IPS DF 19.7 (cell line): ENCODE results near the gene DOCK10.

Experiments
- DNase-seq: peaks from one replicate; pipeline ENCODE4 v3.0.0-alpha.2; 2013; ENCODE audit warnings: low read depth, low spot score

The DOCK10 gene

DNA sequence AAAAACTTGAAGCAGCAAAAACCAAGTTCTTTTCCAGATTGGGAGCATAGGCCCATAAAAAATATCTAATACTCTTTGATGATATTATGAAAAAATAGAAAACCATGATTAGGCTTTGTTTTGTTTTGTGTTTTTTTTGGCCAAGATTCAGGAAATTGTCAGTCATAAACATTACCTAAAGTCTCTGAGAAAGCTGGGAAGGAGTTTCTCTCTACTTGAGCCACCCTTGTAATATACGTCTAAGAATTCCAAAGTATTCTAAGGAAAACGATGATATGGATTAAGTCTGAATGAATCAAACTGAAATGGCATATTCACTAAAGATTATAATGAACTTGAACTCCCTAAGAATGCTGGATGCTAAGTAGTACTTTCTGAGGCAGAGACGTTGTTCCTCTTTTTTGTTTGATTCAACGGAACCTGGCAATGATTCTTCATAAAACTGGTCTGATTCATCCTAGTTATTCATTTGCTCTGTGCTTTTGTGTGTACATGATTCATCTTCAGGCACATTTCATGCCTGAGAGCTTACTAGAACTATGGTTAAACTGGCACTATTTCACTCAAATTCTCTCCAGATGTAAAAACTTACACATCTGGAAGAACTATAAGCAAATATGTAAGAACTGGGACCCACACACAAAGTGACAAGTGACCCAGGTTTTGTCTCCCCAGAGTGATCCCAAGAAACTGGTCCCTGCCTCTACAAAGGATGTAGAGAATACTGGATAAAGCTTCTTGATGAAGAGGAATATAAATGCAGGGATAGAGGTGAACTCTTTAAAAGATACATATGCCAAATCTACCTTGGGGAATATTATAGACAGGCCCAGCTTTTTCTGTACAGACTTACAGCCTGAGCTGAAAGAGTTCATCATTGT is 159.7 kb downstream of the DOCK10 start:
- no peak for DNase-seq

DNA sequence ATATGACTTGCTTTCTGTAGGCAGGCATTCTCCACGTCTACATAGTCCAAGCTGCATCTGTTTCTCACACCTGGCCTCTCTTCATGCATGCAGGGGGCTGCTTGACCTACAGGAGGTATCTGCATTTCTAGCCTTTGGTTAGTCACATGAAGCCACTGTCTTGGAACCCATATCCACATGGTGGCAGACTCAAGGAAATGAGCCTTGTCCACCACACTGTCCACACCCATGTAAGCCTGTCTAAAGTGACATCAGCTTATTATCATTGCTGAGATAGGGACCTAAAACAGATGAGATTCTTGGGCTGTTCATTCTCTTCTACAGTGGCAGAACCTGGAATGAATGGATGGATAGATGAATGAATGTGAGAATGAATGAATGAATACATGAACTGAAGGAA is 160.4 kb downstream of the DOCK10 start:
- DNase-seq: no peak

DNA sequence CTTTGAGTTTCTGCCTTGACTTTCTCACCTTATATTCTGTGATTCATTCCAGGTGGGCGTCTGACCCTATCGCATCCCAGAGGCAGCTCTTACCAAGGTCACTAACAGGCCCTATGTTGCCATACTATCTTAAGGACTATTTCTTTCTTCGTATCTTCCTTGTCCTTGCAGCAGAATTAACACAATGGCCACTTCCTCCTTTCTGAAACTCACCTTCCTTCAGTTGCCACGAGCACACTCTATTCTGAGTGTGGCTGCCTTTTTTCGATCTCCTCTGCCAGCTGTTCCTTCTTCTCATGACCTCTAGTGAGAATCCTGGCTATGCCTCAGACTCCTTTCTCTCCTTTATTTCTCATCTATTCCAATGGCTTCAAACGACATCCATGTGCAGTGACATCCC is 165.7 kb downstream of the DOCK10 start:
- no peak for DNase-seq

DNA sequence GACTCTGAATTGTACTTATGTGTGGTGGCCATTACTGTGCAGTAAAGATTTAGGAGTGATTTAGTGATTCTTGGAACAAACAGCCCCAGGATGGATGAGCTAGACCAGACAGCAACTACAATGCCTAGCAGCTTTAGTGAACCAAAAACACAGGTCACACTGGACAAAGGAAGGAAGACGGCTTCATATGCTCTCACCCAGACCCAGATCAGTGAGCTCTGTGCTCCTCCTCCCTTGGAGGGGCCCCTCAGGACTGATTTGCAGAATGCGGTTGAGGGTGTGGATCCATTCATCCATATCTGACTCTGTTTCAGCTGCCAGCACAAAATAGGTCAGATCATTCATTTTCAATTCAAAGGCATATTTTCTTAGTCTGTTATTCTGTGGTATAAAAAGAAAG is 166.4 kb downstream of the DOCK10 start:
- DNase-seq: no peak

DNA sequence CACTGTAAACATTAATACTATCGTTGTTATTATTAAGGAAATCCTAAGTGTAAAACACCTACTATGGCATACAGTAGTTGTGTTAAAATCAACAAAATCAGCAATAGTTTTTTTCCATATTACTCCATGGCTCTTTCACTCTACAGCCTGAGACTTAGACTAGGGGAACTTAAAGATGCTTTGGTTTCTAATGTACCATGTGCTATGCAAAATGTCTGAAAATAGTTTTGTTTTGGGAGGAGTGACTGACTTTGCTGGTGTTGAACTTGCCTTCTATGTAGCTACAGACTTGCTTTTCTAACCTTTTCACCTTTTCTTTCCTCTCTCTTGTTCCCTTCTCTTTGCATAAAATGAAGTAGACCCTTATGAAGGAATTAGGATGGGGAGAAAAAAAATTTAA is 167.1 kb downstream of the DOCK10 start:
- DNase-seq: no peak

DNA sequence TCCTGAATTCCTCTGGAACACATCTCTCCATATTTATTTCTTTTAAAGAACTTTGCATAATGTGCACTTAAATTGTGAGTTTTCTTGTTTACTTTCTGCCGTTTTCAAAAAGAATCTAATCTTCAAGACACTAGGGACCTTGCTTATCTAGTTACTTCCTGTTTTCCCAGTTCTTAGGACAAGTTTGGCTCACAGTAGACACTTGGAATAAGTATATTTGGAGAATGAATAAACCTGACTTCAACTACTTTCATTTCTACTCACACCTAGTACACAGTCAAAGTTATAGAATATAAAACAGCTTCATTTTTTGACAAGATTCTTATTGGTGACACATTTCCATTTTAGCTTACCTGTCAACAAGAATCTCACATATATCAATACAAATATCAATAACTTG is 170.5 kb downstream of the DOCK10 start:
- no peak for DNase-seq

DNA sequence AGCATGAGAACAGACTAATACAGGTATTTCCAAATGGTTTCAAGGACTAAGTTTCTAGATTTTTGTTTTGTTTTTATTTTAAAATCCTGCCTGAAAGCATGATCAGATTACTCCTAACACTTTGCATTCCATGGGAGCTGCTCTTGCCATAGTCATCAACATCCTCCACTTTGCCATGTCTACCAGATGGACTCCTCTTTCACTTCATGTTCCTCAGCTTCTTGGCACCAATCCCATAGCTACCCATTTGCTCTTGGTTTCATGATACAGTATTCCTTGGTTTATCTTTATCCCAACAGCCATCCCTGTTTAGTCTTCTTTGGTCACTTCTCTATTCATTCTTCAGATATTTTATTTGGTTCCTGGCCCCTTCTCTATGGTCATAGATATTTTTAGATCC is 171.9 kb downstream of the DOCK10 start:
- DNase-seq: no peak

DNA sequence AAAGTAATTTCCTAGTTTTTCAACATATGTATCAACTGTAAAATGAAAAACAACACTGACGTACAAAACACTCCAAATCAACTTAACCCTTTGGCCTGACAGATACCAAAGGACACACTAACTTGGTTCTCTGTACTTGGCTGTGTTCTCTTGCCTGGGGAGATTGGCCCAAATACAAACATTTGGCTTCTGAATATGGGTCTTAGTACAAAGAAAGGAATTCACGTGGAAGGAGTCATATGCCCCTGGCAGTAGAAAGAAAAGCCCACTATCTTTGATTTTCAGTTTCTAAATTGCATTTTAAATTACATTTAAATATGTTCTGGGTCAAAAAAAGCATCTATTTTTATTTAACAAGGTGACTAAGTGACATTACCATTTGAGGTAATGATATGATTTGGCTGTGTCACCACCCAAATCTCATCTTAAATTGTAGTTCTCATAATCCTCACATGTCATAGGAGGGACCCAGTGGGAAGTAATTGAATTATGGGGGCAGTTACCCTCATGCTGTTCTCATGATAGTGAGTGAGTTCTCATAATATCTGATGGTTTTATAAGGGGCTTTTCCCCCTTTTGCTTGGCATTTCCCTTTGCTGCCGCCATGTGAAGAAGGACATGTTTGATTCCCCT is 172.6 kb downstream of the DOCK10 start:
- no peak for DNase-seq

DNA sequence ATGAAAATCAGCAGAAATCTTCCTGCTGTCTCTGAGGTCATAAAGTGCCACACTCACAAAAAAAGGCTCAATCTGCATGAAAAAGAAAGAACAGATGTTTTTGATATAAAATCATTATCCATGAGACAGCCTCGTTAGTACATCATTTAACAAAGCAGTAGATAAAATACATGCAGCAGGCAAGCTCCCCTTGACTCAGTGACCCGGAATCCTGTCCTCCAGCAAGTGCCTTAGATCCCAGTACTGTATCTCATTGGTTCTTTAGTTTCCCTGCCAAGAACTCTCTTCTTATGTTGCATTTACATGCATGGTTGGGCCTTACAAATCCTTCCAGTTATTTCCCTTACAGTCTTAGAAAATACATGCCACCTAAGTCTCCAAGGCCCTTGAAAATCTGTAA is 177.3 kb downstream of the DOCK10 start:
- DNase-seq: no peak

DNA sequence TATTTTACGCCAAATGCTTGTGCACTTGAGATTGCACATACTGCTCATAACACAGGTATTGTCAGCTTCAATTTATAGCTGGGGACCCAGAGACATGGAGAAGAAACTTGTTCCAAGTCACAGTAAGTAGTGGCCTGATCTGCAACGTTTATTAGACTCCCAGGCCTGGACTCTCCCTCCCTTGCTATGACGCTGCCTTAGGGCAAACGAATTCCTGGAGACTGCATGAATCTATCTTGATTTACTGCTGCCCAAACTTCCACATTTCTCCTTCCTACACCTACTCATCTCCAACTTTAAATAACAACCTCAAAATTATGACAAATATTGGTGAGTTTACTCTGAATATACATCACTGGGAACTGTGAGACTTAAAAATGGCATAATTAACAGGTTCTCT is 181.0 kb downstream of the DOCK10 start:
- no peak for DNase-seq

DNA sequence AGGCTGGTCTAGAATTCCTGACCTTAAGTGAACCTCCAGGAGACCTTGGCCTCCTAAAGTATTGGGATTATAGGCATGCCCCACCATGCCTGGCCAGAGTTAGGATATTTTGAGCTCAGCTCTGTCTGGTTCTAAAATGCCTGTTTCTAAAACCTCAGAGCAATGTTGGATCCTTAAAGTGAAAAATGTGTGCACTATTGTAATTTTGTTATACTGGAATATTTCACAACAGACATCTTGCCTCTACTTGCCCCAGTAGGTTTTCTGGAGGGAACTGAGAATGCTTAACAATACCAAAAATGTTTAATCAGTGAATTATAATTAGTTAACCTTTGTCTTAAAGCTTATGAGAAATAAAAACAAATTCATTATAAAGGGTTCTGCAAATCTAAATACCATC is 181.5 kb downstream of the DOCK10 start:
- DNase-seq: no peak

DNA sequence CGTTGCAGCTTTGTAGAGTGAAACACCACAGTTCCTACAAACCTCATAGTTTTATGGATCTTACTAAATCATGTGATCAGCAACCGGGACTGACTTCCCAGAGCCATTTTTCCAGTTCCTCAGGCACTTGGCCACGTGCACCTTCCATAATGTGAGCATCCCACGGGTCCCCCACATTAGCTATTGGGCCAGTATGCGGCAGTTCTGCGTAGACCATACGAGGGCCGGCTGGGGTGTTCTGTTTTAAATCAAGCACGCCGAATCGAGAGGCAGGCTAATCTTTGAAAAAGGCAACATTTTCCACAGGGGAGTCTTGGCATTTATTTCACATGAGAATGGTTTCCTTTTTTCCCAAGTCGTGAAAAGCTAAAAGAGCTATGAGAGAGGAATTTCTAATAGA is 190.5 kb downstream of the DOCK10 start:
- DNase-seq: no peak

DNA sequence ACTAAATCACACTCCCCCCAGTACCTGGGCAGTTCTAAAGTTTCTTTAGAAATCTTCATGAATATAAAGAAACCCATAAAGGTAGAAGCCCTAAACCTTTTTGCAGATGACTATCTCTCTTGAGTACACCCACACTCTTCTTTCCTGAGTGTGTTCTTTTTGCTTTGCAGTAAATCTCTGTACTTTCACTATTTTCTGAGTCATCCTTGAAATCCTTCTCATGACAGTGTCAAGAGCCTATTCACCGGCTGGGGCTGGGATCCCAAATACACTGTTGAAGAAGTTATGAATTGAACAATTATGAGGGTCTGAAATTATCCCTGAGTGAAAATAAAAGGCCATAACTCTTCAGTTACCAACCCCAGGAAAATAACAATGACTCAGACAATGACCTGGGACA is 192.2 kb downstream of the DOCK10 start:
- no peak for DNase-seq

DNA sequence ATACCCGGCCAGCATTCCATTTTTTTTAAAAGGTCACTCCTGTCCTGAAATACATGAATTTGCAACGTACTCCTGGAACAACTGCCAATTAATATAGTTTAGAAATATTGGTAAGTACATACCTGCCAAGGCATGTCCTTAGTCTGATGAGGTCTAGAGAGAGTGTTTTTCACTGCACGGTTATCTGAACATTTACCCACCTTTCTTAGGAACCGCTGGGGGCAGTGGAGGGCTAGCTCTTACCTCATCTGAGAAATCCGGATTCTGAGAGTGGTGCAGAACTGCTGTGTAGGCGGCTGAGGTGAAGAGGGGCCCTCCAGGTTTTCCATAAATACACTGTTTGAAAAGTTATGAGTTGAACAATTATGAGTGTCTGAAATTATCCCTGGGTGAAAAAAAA is 193.0 kb downstream of the DOCK10 start:
- no peak for DNase-seq

DNA sequence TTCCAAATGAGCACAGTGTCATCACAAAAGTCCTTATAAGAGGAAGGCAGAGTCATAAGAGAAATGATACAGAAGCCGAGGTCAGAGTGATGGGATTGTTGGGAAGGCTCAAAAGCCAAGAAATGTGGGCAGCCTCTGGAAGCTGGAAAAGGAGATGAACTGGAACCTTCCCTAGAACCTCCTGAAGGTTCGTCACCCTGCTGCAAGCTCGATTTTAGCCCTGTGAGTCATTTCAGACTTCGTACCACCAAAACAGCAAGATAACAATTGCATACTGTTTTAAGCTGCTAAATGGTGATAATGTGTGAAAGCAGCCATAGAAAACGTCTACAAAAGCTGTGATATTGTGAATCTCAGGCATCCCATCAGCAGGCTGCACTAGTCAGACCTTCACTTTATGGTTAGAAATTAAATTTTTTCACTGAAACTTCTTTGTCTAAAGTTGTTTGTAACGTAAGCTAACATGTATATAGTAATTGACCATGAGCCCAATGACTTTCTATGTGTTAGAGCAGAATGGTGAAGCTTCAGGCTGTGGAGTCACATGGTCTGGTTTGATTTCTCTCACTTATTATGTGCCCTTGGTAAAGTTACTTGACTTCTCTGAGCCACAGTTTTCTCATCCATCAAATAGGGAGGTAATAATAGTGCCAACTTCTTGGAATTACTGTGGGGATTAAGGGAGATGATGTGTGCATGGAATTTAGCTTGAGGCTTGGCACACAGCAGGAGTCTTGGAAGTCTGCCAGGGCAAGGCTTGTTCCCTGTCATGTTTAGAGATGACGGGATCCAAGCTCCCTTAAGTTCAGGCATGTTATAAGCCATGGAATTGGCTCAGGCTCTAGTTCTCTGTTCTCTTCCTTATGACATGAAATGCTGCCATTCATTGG is 194.1 kb downstream of the DOCK10 start:
- no peak for DNase-seq

DNA sequence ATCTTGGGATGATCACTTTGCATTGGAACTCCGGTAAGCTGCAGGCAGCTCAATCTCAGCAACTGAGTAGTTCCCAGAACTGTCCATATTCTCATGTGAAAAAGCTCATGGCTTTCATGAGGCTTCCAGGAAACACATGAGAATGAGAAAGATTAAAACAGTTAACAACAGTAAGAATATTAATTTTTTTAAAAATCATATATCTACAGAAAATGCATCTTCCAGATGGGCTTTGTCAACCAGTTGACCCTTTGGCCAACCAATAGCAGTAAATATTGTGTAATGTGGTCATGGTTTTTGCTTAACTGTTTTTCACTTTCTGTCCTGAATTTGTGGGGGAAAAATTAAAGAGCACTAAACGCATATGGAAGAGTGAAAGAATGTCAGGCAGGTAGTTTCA is 194.9 kb downstream of the DOCK10 start:
- no peak for DNase-seq

DNA sequence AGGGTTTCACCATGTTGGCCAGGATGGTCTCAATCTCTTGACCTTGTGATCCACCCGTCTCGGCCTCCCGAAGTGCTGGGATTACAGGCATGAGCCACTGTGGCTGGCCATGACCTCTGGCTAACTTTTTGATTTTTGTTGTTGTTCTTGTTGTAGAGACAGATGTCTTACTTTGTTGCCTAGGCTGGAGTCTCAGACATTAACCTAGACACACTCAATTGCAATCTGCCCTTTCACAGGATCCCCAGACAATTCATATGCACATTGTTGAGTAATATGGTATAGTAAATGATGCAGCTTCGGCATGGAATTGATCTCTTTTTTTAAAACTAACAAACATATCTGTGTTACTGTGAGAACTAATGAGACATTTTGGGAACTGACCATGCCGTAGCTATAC is 195.6 kb downstream of the DOCK10 start:
- DNase-seq: no peak

DNA sequence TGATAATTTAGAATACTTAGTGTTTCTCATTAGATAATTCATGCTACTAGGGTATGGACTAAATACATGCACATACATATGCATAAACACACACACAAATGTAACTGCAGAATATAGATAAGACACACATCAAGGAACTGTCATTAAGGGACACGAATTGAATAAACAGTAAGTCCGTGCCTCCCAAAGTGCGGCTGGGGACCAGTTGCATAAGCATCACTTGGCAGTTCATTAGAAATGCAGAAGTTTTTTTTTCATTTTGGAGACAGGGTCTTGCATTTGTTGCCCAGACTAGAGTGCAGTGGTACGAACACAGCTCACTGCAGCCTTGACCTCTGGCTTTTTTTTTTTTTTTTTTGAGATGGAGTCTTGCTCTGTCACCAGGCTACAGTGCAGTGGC is 196.1 kb downstream of the DOCK10 start:
- no peak for DNase-seq

DNA sequence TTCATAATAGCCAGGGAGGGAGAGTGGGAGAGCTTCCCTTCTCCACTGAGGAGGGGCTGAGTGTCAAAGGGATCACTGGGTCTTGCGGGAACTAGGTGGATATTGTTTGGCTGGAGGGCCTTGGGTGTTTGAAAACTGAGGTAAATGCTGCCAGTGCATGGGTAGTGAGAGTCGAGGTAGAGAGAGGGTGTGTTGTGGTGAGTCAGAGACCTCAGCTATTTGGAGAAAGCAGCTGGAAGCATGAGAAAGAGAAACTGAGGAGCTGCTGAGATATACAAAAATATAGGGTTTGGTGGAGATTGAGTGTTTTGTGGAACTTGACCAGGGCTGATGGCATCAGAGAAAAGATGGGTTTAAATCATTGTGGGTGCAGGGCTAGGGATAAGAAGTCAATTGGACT is 199.1 kb downstream of the DOCK10 start:
- DNase-seq: no peak

DNA sequence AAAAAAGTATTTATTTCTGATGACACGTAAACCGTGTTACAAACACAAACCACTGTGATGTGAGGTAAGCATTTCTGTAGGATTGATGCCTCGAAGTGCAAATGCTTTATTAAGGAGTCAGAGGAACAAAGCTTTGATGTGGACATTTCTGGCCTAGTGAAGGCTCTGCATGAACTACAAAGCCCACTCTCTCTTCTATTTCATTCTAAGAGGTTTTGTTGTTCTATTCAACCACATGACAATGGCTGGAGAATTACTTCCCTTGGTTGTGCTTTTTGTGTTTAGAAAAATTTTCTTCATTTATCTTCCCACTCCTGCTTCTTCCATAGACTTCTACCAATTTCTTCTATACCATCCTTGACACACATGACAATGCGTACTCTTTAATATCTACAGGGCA is 200.4 kb downstream of the DOCK10 start:
- no peak for DNase-seq

DNA sequence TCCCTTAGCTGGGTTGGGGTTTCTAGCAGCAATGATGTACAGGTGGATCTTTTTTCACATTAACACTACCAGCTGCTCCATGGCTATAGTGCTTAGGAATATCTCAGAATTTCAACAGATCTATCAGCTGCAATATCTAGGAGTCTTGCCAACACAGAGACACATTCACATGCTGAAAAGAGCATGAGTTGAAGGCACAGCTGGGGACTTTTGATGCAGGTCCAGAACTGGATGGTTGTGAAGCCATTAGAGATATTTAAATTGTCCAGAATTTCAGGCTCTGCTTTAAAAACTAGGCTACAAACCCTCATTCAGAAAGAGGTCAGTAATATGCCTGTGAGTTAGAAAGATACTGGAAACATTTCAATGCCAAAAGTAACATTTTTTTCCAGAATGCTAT is 203.9 kb downstream of the DOCK10 start:
- no peak for DNase-seq

DNA sequence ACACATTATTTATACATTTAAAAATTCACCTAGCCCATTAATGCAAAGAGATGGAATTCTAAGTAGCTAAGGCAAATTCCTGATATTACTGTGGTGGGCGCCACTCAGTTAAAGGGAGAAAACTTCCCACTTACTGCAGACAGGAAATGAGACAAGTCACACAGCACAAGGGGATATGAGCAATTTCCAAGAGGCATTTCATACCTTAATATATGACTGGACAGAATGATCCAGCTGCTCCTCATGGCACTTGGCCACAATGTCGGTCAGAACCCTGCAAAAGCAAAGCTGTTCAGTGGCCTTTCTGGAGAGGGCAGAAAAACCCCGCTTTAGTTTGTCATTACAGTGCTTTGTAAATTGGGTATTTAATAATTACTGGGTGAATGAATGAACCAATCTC is 204.7 kb downstream of the DOCK10 start:
- no peak for DNase-seq
